HEK293 (cell line): ENCODE measurements around the gene GTF2F2.

ENCODE experiments used
- BCL11B ChIP-seq: fragments of 450-650 bp; formaldehyde crosslinking; IDR thresholded peaks from 2 replicates; pipeline ENCODE4 v1.5.1; 2016; ENCODE audit warnings: low read depth, missing biosample characterization, missing genetic modification characterization
- GFI1B ChIP-seq: fragments of 450-650 bp; formaldehyde crosslinking; IDR thresholded peaks from 2 replicates; pipeline ENCODE4 v1.5.1; 2016; ENCODE audit warnings: missing biosample characterization, missing genetic modification characterization
- KLF1 ChIP-seq: fragments of 450-650 bp; formaldehyde crosslinking; IDR thresholded peaks from 2 replicates; pipeline ENCODE4 v1.5.1; 2016; ENCODE audit warnings: missing biosample characterization, missing genetic modification characterization
- KLF10 ChIP-seq: fragments of 450-650 bp; IDR thresholded peaks from 2 replicates; pipeline ENCODE4 v1.5.1; 2018; ENCODE audit warnings: missing biosample characterization, mild to moderate bottlenecking, missing genetic modification characterization
- KLF9 ChIP-seq: fragments of 450-650 bp; formaldehyde crosslinking; IDR thresholded peaks from 2 replicates; pipeline ENCODE4 v1.5.1; 2016; ENCODE audit warnings: missing biosample characterization, missing genetic modification characterization, low read depth
- SALL2 ChIP-seq: fragments of 450-650 bp; formaldehyde crosslinking; IDR thresholded peaks from 2 replicates; pipeline ENCODE4 v1.5.0; 2017; ENCODE audit warnings: missing biosample characterization, mild to moderate bottlenecking, missing genetic modification characterization, borderline replicate concordance
- SP2 ChIP-seq: fragments of 450-650 bp; formaldehyde crosslinking; IDR thresholded peaks from 2 replicates; pipeline ENCODE4 v1.5.1; 2016; ENCODE audit warnings: missing biosample characterization, missing genetic modification characterization
- SP3 ChIP-seq: fragments of 450-650 bp; formaldehyde crosslinking; IDR thresholded peaks from 2 replicates; pipeline ENCODE4 v1.5.1; 2016; ENCODE audit warnings: missing biosample characterization, missing genetic modification characterization
- ZBTB17 ChIP-seq: fragments of 450-650 bp; formaldehyde crosslinking; IDR thresholded peaks from 2 replicates; pipeline ENCODE4 v1.5.1; 2016; ENCODE audit warnings: missing biosample characterization, missing genetic modification characterization
- ZBTB21 ChIP-seq: fragments of 450-650 bp; formaldehyde crosslinking; IDR thresholded peaks from 2 replicates; pipeline ENCODE4 v1.5.1; 2017; ENCODE audit warnings: missing biosample characterization, missing genetic modification characterization
- ZBTB48 ChIP-seq: fragments of 450-650 bp; formaldehyde crosslinking; IDR thresholded peaks from 2 replicates; pipeline ENCODE4 v1.5.1; 2016; ENCODE audit warnings: missing biosample characterization, missing genetic modification characterization
- ZIC2 ChIP-seq: fragments of 450-650 bp; formaldehyde crosslinking; IDR thresholded peaks from 2 replicates; pipeline ENCODE4 v1.5.1; 2016; ENCODE audit warnings: missing biosample characterization, missing genetic modification characterization
- ZNF114 ChIP-seq: fragments of 450-650 bp; formaldehyde crosslinking; IDR thresholded peaks from 2 replicates; pipeline ENCODE4 v1.5.0; 2017; ENCODE audit warnings: missing biosample characterization, missing genetic modification characterization
- ZNF221 ChIP-seq: fragments of 450-650 bp; formaldehyde crosslinking; IDR thresholded peaks from 2 replicates; pipeline ENCODE4 v1.5.1; 2017; ENCODE audit warnings: missing biosample characterization, missing genetic modification characterization, borderline replicate concordance
- ZNF266 ChIP-seq: fragments of 450-650 bp; formaldehyde crosslinking; IDR thresholded peaks from 2 replicates; pipeline ENCODE4 v1.5.1; 2016; ENCODE audit warnings: missing biosample characterization, missing genetic modification characterization, low read depth
- ZNF335 ChIP-seq: fragments of 450-650 bp; formaldehyde crosslinking; conservative IDR thresholded peaks from 2 replicates; pipeline ENCODE4 v1.5.1; 2016; ENCODE audit warnings: missing biosample characterization, missing genetic modification characterization
- ZNF416 ChIP-seq: fragments of 450-650 bp; formaldehyde crosslinking; IDR thresholded peaks from 2 replicates; pipeline ENCODE4 v1.5.1; 2016; ENCODE audit warnings: missing biosample characterization, missing genetic modification characterization
- ZNF426 ChIP-seq: fragments of 450-650 bp; formaldehyde crosslinking; IDR thresholded peaks from 2 replicates; pipeline ENCODE4 v1.5.1; 2017; ENCODE audit warnings: missing biosample characterization, missing genetic modification characterization, mild to moderate bottlenecking, inconsistent platforms, moderate library complexity
- ZNF501 ChIP-seq: fragments of 450-650 bp; formaldehyde crosslinking; IDR thresholded peaks from 2 replicates; pipeline ENCODE4 v1.5.1; 2016; ENCODE audit warnings: missing biosample characterization, missing genetic modification characterization
- ZNF585B ChIP-seq: fragments of 450-650 bp; formaldehyde crosslinking; IDR thresholded peaks from 2 replicates; pipeline ENCODE4 v1.5.1; 2016; ENCODE audit warnings: missing biosample characterization, missing genetic modification characterization
- ZNF658 ChIP-seq: fragments of 450-650 bp; formaldehyde crosslinking; IDR thresholded peaks from 2 replicates; pipeline ENCODE4; 2016; ENCODE audit warnings: missing biosample characterization, missing genetic modification characterization
- ZNF777 ChIP-seq: fragments of 450-650 bp; formaldehyde crosslinking; IDR thresholded peaks from 2 replicates; pipeline ENCODE4 v1.5.1; 2017; ENCODE audit warnings: missing biosample characterization, missing genetic modification characterization, borderline replicate concordance
- ZSCAN30 ChIP-seq: fragments of 450-650 bp; IDR thresholded peaks from 2 replicates; pipeline ENCODE4 v1.5.1; 2018; ENCODE audit warnings: missing biosample characterization, mild to moderate bottlenecking, missing genetic modification characterization, moderate library complexity
- TF ChIP-seq, protein P1 (sequence below): fragments of 450-650 bp; formaldehyde crosslinking; IDR thresholded peaks from 2 replicates; pipeline ENCODE4 v1.5.1; 2016; ENCODE audit warnings: missing biosample characterization, missing genetic modification characterization
- TF ChIP-seq, protein P2 (sequence below): fragments of 450-650 bp; formaldehyde crosslinking; IDR thresholded peaks from 2 replicates; pipeline ENCODE4 v1.5.1; 2016; ENCODE audit warnings: missing biosample characterization, missing genetic modification characterization
- TF ChIP-seq, protein P3 (sequence below): sonication (generic); formaldehyde crosslinking; IDR thresholded peaks from 2 replicates; pipeline ENCODE4 v1.8.1; 2022; ENCODE audit warnings: mild to moderate bottlenecking, moderate library complexity, missing genetic modification reagents
- TF ChIP-seq, protein P4 (sequence below): fragments of 450-650 bp; formaldehyde crosslinking; IDR thresholded peaks from 2 replicates; pipeline ENCODE4 v1.5.1; 2016; ENCODE audit warnings: missing biosample characterization, missing genetic modification characterization, low read depth
- TF ChIP-seq, protein P5 (sequence below): fragments of 450-650 bp; formaldehyde crosslinking; IDR thresholded peaks from 2 replicates; pipeline ENCODE4 v1.5.1; 2016; ENCODE audit warnings: missing biosample characterization, missing genetic modification characterization, borderline replicate concordance
- TF ChIP-seq, protein P6 (sequence below): fragments of 450-650 bp; formaldehyde crosslinking; IDR thresholded peaks from 2 replicates; pipeline ENCODE4; 2016; ENCODE audit warnings: missing biosample characterization, missing genetic modification characterization
- TF ChIP-seq, protein P7 (sequence below): fragments of 450-650 bp; formaldehyde crosslinking; IDR thresholded peaks from 2 replicates; pipeline ENCODE4 v1.5.1; 2016; ENCODE audit warnings: missing biosample characterization, missing genetic modification characterization

The GTF2F2 gene

DNA sequence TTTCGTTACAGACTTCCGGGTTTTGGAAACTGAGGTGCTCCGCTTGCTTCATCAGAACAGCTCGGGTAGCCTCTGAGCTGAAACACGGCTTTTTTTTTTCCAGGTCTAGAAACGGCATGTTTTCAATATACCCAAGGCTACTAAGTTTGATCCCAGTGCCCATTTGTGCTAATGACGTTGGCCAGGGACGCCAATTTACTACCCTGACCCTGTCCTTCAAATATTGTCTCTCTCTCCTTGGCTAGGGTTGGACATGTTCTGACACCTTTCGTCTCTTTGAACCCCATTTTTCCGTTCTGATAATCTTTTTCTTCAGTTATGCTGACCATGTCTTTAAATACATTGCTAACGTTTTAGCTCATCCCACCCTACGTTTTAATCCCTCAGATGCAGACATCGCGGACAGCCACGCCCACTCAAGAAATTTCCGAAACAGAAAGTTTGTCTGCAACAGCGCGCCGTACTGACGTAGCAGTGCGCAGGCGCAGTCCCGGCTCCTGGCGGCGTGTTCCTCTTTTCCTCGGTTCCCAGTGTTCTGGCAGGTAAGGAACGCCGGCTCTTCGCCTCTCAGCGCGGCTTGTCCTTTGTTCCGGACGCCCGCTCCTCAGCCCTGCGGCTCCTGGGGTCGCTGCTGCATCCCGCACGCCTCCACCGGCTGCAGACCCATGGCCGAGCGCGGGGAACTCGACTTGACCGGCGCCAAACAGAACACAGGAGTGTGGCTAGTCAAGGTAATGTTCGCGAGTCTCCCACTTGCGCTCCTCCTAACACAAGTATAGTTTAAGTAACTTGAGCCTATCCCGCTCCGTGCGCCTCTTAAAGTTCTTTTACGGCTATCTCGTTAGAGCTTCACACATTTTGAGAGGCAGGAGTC lies at the start of gene GTF2F2 (continued):
- TF ChIP-seq, protein P1, sequence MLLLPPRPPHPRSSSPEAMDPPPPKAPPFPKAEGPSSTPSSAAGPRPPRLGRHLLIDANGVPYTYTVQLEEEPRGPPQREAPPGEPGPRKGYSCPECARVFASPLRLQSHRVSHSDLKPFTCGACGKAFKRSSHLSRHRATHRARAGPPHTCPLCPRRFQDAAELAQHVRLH (tag by site-specific recombination): no peak
- TF ChIP-seq BCL11B (tag by site-specific recombination) (no peak), ZNF266 (tag by site-specific recombination) (no peak), ZBTB48 (no peak), SP2 (peak; percentile 45), GFI1B (tag by site-specific recombination) (no peak), ZNF114 (tag by site-specific recombination) (no peak), KLF9 (tag by site-specific recombination) (peak; percentile 99), ZBTB17 (tag by site-specific recombination) (peak; percentile 35), ZIC2 (tag by site-specific recombination) (no peak), ZNF585B (tag by site-specific recombination) (no peak), SP3 (tag by site-specific recombination) (peak; percentile 64), KLF10 (tag by site-specific recombination) (peak; percentile 68), ZNF221 (tag by site-specific recombination) (no peak), KLF1 (tag by site-specific recombination) (peak; percentile 88), SALL2 (tag by site-specific recombination) (no peak), ZNF335 (tag by site-specific recombination) (peak; percentile 61), ZNF658 (tag by site-specific recombination) (no peak), ZNF426 (tag by site-specific recombination) (no peak), ZNF777 (tag by site-specific recombination) (no peak), ZNF501 (peak; percentile 70; the same call in 1 of the 2 replicates), ZNF416 (no peak), ZSCAN30 (tag by site-specific recombination) (0 out of 2 replicates have a peak, but pooled peaks have one; percentile 53), ZBTB21 (tag by site-specific recombination) (peak; percentile 60; the same call in 1 of the 2 replicates)
- TF ChIP-seq, protein P2, sequence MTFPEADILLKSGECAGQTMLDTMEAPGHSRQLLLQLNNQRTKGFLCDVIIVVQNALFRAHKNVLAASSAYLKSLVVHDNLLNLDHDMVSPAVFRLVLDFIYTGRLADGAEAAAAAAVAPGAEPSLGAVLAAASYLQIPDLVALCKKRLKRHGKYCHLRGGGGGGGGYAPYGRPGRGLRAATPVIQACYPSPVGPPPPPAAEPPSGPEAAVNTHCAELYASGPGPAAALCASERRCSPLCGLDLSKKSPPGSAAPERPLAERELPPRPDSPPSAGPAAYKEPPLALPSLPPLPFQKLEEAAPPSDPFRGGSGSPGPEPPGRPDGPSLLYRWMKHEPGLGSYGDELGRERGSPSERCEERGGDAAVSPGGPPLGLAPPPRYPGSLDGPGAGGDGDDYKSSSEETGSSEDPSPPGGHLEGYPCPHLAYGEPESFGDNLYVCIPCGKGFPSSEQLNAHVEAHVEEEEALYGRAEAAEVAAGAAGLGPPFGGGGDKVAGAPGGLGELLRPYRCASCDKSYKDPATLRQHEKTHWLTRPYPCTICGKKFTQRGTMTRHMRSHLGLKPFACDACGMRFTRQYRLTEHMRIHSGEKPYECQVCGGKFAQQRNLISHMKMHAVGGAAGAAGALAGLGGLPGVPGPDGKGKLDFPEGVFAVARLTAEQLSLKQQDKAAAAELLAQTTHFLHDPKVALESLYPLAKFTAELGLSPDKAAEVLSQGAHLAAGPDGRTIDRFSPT: no peak
- TF ChIP-seq, protein P3, sequence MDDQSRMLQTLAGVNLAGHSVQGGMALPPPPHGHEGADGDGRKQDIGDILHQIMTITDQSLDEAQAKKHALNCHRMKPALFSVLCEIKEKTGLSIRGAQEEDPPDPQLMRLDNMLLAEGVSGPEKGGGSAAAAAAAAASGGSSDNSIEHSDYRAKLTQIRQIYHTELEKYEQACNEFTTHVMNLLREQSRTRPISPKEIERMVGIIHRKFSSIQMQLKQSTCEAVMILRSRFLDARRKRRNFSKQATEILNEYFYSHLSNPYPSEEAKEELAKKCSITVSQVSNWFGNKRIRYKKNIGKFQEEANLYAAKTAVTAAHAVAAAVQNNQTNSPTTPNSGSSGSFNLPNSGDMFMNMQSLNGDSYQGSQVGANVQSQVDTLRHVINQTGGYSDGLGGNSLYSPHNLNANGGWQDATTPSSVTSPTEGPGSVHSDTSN (CRISPR knock-in tag): no peak
- TF ChIP-seq, protein P4, sequence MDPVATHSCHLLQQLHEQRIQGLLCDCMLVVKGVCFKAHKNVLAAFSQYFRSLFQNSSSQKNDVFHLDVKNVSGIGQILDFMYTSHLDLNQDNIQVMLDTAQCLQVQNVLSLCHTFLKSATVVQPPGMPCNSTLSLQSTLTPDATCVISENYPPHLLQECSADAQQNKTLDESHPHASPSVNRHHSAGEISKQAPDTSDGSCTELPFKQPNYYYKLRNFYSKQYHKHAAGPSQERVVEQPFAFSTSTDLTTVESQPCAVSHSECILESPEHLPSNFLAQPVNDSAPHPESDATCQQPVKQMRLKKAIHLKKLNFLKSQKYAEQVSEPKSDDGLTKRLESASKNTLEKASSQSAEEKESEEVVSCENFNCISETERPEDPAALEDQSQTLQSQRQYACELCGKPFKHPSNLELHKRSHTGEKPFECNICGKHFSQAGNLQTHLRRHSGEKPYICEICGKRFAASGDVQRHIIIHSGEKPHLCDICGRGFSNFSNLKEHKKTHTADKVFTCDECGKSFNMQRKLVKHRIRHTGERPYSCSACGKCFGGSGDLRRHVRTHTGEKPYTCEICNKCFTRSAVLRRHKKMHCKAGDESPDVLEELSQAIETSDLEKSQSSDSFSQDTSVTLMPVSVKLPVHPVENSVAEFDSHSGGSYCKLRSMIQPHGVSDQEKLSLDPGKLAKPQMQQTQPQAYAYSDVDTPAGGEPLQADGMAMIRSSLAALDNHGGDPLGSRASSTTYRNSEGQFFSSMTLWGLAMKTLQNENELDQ (tag by site-specific recombination): no peak
- TF ChIP-seq, protein P5, sequence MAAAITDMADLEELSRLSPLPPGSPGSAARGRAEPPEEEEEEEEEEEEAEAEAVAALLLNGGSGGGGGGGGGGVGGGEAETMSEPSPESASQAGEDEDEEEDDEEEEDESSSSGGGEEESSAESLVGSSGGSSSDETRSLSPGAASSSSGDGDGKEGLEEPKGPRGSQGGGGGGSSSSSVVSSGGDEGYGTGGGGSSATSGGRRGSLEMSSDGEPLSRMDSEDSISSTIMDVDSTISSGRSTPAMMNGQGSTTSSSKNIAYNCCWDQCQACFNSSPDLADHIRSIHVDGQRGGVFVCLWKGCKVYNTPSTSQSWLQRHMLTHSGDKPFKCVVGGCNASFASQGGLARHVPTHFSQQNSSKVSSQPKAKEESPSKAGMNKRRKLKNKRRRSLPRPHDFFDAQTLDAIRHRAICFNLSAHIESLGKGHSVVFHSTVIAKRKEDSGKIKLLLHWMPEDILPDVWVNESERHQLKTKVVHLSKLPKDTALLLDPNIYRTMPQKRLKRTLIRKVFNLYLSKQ (tag by site-specific recombination): no peak
- TF ChIP-seq, protein P6, sequence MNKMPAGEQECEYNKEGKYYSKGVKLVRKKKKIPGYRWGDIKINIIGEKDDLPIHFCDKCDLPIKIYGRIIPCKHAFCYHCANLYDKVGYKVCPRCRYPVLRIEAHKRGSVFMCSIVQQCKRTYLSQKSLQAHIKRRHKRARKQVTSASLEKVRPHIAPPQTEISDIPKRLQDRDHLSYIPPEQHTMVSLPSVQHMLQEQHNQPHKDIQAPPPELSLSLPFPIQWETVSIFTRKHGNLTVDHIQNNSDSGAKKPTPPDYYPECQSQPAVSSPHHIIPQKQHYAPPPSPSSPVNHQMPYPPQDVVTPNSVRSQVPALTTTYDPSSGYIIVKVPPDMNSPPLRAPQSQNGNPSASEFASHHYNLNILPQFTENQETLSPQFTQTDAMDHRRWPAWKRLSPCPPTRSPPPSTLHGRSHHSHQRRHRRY (tag by site-specific recombination): no peak
- TF ChIP-seq, protein P7, sequence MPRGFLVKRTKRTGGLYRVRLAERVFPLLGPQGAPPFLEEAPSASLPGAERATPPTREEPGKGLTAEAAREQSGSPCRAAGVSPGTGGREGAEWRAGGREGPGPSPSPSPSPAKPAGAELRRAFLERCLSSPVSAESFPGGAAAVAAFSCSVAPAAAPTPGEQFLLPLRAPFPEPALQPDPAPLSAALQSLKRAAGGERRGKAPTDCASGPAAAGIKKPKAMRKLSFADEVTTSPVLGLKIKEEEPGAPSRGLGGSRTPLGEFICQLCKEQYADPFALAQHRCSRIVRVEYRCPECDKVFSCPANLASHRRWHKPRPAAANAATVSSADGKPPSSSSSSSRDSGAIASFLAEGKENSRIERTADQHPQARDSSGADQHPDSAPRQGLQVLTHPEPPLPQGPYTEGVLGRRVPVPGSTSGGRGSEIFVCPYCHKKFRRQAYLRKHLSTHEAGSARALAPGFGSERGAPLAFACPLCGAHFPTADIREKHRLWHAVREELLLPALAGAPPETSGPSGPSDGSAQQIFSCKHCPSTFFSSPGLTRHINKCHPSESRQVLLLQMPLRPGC (tag by site-specific recombination): peak; percentile 57
